ENCODE measurements around the gene MTMR2.

- TF ChIP-seq CTCF (conservative IDR thresholded peaks at IDR 0.05 in 1 of 2, IDR thresholded peaks at IDR 0.05 in 1 of 2; ENCODE audit: low read depth in 1 of 2, low read length in 2 of 2) (no peak), EZH2 (IDR thresholded peaks at IDR 0.05; ENCODE audit: low read length, missing control alignments) (no peak)
Observed at GRCh38 chr11:95920460-95921105, 3.3 kb downstream of the MTMR2 start.

Measured in fibroblast of lung (primary cell).